Astrocyte (in vitro differentiated cells and primary cell): ENCODE results near the gene ADAMTS12. TPM values are rescaled to one million over a fixed set of nuclear protein-coding genes. Genes with fewer than 3 reads are reported as not detected.

Experiments used
- DNase-seq: peaks from one replicate; pipeline ENCODE4 v3.0.0-alpha.2; 2010; ENCODE audit warnings: low read depth
- FAIRE-seq: peaks from 2 replicates; lab custom pipeline; 2011; peaks lifted over from hg19 to GRCh38; lab: Jason Lieb, UNC
- H2AFZ ChIP-seq: 2 replicates; pipeline ENCODE4 v1.6.0; 2012; ENCODE audit warnings: low read depth, low read length, inconsistent platforms
- H3K27ac ChIP-seq: 2 replicates; pipeline ENCODE4 v1.5.1; 2011; ENCODE audit warnings: low read depth, low read length, inconsistent platforms
- H3K27me3 ChIP-seq: 2 replicates; pipeline ENCODE4 v1.6.0; 2011; ENCODE audit warnings: low read length, inconsistent platforms; ENCODE audit not compliant: insufficient read depth
- H3K36me3 ChIP-seq: 2 replicates; pipeline ENCODE4 v1.5.1; 2011; ENCODE audit warnings: low read length, inconsistent platforms; ENCODE audit not compliant: insufficient read depth
- H3K4me1 ChIP-seq: 2 replicates; pipeline ENCODE4 v1.5.1; 2011; ENCODE audit warnings: low read length, inconsistent platforms; ENCODE audit not compliant: insufficient read depth
- H3K4me2 ChIP-seq: 2 replicates; pipeline ENCODE4 v1.6.0; 2012; ENCODE audit warnings: low read length, inconsistent platforms
- H3K4me3 ChIP-seq: 2 replicates; pipeline ENCODE4 v1.5.1; 2011; ENCODE audit warnings: low read depth, mild to moderate bottlenecking, low read length, inconsistent platforms; ENCODE audit not compliant: insufficient read depth
- H3K79me2 ChIP-seq: 2 replicates; pipeline ENCODE4 v1.6.0; 2012; ENCODE audit warnings: mild to moderate bottlenecking, low read length, inconsistent platforms; ENCODE audit not compliant: insufficient read depth
- H3K9ac ChIP-seq: 2 replicates; pipeline ENCODE4 v1.6.0; 2012; ENCODE audit warnings: mild to moderate bottlenecking, low read length, inconsistent platforms
- H3K9me3 ChIP-seq: 2 replicates; pipeline ENCODE4 v1.5.1; 2012; ENCODE audit warnings: low read depth, mild to moderate bottlenecking, low read length, inconsistent platforms; ENCODE audit not compliant: insufficient read depth
- H4K20me1 ChIP-seq: 2 replicates; pipeline ENCODE4 v1.6.0; 2012; ENCODE audit warnings: low read length, inconsistent platforms; ENCODE audit not compliant: insufficient read depth
- H3K27ac Mint-ChIP-seq: one replicate; pipeline ENCODE4 v1.8.0; 2021; ENCODE audit warnings: mild to moderate bottlenecking, mixed read lengths; ENCODE audit not compliant: unreplicated experiment
- H3K27me3 Mint-ChIP-seq: one replicate; pipeline ENCODE4 v1.8.0; 2021; ENCODE audit warnings: low read depth, mixed read lengths; ENCODE audit not compliant: unreplicated experiment
- H3K36me3 Mint-ChIP-seq: one replicate; pipeline ENCODE4 v1.8.0; 2021; ENCODE audit warnings: low read depth, mixed read lengths; ENCODE audit not compliant: unreplicated experiment
- H3K4me1 Mint-ChIP-seq: one replicate; pipeline ENCODE4 v1.8.0; 2021; ENCODE audit warnings: low read depth, mixed read lengths; ENCODE audit not compliant: unreplicated experiment
- H3K4me3 Mint-ChIP-seq: one replicate; pipeline ENCODE4 v1.8.0; 2021; ENCODE audit warnings: mild to moderate bottlenecking, moderate library complexity, mixed read lengths; ENCODE audit not compliant: unreplicated experiment
- H3K9me3 Mint-ChIP-seq: one replicate; pipeline ENCODE4 v1.8.0; 2021; ENCODE audit warnings: mild to moderate bottlenecking, mixed read lengths; ENCODE audit not compliant: unreplicated experiment
- EZH2 ChIP-seq: IDR thresholded peaks from 2 replicates; pipeline ENCODE4 v1.6.1; 2012; ENCODE audit warnings: mild to moderate bottlenecking, low read length, inconsistent platforms; ENCODE audit not compliant: insufficient read depth
- total RNA-seq: library from RNA; stranded (reverse); gene quantifications from 2 replicates; pipeline ENCODE4 v1.2.1, GENCODE V29; 2021
- TF ChIP-seq, protein P1 (sequence below): IDR thresholded peaks from 2 replicates; pipeline ENCODE4 v1.5.1; 2011; ENCODE audit warnings: low read depth, mild to moderate bottlenecking, inconsistent platforms, low read length, moderate library complexity; ENCODE audit not compliant: insufficient read depth

Gene ADAMTS12
- total RNA-seq, 1 donor from 2014 or later: 156 TPM

DNA sequence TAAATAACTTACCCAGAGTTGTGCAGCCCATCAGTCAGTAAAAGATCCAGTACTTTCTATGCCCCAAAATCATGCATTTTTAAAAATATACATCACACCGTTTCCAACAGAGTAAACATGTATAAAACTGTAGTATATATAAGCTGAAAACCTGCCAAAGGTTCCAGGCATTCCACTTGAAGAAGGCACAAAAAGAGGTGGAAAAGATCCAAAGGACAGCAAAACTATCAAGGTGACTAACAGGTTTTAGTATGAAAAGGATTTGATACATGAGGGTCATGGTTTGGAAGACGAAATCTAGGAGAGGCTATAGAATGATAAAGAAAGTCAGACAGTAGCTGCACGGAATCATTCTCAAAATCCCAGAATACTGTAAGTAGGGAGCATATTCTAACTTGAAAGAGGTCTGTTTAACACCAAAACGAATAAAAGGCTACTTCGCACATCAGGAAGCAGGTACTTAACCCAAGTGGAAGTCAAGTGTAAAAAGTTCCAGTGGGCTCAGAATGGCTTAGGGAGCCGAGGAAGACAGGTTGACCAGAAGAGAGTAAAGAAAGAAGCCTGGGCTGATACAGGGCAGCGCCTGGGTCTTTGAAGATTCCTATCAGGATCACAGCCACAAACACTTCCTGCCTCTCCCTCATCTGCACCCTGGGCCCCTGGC is 207.2 kb downstream of the ADAMTS12 start:
- FAIRE-seq: no peak
- H3K9me3 Mint-ChIP-seq: peaks cover 2% of the 10 kb centered on the region
- H3K4me1 ChIP-seq: peaks cover 27% of the 10 kb centered on the region
- H3K4me1 Mint-ChIP-seq: peaks cover 46% of the 10 kb centered on the region
- H4K20me1 ChIP-seq: no peaks in the 10 kb centered on the region
- DNase-seq: peak; percentile 37
- peaks cover 36% of the 10 kb centered on the region for H3K36me3 Mint-ChIP-seq
- H2AFZ ChIP-seq: no peak overlapping the region
- no peaks in the 10 kb centered on the region for H3K27me3 ChIP-seq
- H3K4me3 Mint-ChIP-seq: peak overlapping the region; percentile 21
- peaks cover 16% of the 10 kb centered on the region for H3K36me3 ChIP-seq
- no peaks in the 10 kb centered on the region for H3K9me3 ChIP-seq
- peaks cover 4% of the 10 kb centered on the region for H3K79me2 ChIP-seq
- TF ChIP-seq, protein P1, sequence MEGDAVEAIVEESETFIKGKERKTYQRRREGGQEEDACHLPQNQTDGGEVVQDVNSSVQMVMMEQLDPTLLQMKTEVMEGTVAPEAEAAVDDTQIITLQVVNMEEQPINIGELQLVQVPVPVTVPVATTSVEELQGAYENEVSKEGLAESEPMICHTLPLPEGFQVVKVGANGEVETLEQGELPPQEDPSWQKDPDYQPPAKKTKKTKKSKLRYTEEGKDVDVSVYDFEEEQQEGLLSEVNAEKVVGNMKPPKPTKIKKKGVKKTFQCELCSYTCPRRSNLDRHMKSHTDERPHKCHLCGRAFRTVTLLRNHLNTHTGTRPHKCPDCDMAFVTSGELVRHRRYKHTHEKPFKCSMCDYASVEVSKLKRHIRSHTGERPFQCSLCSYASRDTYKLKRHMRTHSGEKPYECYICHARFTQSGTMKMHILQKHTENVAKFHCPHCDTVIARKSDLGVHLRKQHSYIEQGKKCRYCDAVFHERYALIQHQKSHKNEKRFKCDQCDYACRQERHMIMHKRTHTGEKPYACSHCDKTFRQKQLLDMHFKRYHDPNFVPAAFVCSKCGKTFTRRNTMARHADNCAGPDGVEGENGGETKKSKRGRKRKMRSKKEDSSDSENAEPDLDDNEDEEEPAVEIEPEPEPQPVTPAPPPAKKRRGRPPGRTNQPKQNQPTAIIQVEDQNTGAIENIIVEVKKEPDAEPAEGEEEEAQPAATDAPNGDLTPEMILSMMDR: no peak
- no peak for TF ChIP-seq EZH2
- H3K9ac ChIP-seq: no peak overlapping the region
- H3K27ac ChIP-seq: no peak overlapping the region
- H3K27ac Mint-ChIP-seq: no peak overlapping the region
- H3K4me3 ChIP-seq: no peak overlapping the region
- no peak overlapping the region for H3K4me2 ChIP-seq
- no peaks in the 10 kb centered on the region for H3K27me3 Mint-ChIP-seq

- H3K27me3 ChIP-seq: no peaks in the 10 kb centered on the region
- no peak for FAIRE-seq
- no peak overlapping the region for H3K27ac ChIP-seq
Observed at GRCh38 chr5:33679791-33680190, 212.0 kb downstream of the ADAMTS12 start.

More at GRCh38 chr5:33679791-33680190, 212.0 kb downstream of the ADAMTS12 start:
- peaks cover 35% of the 10 kb centered on the region for H3K36me3 ChIP-seq
- Mint-ChIP-seq H3K36me3 (peaks cover 52% of the 10 kb centered on the region), H3K27me3 (no peaks in the 10 kb centered on the region), H3K4me1 (peaks cover 19% of the 10 kb centered on the region), H3K9me3 (peaks cover 4% of the 10 kb centered on the region), H3K4me3 (no peak overlapping the region), H3K27ac (peak overlapping the region; percentile 5)
- H3K4me2 ChIP-seq: no peak overlapping the region
- DNase-seq: peak; percentile 45
- no peak overlapping the region for H2AFZ ChIP-seq
- no peaks in the 10 kb centered on the region for H3K9me3 ChIP-seq
- TF ChIP-seq, protein P1: no peak
- TF ChIP-seq EZH2: no peak
- no peak overlapping the region for H3K4me3 ChIP-seq
- no peak overlapping the region for H3K9ac ChIP-seq
- H3K79me2 ChIP-seq: no peaks in the 10 kb centered on the region
- H4K20me1 ChIP-seq: no peaks in the 10 kb centered on the region
- peaks cover 13% of the 10 kb centered on the region for H3K4me1 ChIP-seq
